ACHN (cell line): Measurements from ENCODE around the gene FAM131B.

ENCODE experiments used
- DNase-seq: peaks from one replicate; pipeline ENCODE4 v3.0.0-alpha.2; 2015
- in situ Hi-C: cut with HindIII; loops from 2 replicates; pipeline ENCODE4 v1.10.0; 2017; ENCODE audit warnings: low sequenced_read_pairs, low pct_ligation_motif_present, low pct_unique_long_range_greater_than_20kb

The FAM131B gene

DNA sequence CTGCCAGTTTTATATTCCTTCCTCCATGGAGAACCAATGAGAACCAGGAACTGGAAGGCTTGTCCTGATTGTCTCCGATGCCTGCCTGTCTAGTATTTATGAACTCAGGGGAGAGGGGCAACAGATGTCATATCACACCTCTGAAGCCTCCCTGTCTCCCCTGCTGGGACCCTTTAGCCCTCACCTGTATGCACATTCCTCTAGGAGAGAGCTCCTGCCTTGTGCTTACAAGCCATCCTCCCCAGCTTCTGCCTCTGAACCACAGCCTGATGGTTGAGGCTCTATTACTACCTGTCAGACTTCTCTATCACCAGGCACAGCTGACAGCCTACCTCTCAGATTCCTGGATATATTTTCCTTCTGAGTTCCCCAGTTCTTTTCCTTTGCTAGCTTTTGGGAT, 5.9 kb upstream of the FAM131B start:
- in situ Hi-C loops, result no loop called here
- DNase-seq, result no peak

DNA sequence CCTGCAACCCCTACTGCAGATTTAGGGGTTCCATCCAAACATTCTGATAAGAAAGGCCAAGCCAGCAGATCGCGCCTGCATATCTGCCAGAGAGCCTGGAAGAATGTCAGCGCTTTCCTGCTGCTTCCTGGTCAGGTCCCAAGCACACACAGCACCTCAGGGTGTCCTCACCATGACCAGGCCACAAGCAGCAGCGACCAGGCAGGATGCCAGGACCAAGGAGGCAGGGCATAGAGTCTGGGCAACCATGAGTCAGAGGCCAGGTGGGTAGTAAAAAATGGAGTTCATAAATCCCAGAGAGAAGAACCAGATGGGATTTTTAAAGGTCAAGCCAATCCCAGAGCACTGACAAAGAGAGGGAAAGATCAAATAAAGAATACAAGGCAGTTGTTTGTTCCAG, 5.5 kb upstream of the FAM131B start:
- in situ Hi-C loops, result no loop called here
- DNase-seq, result peak; percentile 69

DNA sequence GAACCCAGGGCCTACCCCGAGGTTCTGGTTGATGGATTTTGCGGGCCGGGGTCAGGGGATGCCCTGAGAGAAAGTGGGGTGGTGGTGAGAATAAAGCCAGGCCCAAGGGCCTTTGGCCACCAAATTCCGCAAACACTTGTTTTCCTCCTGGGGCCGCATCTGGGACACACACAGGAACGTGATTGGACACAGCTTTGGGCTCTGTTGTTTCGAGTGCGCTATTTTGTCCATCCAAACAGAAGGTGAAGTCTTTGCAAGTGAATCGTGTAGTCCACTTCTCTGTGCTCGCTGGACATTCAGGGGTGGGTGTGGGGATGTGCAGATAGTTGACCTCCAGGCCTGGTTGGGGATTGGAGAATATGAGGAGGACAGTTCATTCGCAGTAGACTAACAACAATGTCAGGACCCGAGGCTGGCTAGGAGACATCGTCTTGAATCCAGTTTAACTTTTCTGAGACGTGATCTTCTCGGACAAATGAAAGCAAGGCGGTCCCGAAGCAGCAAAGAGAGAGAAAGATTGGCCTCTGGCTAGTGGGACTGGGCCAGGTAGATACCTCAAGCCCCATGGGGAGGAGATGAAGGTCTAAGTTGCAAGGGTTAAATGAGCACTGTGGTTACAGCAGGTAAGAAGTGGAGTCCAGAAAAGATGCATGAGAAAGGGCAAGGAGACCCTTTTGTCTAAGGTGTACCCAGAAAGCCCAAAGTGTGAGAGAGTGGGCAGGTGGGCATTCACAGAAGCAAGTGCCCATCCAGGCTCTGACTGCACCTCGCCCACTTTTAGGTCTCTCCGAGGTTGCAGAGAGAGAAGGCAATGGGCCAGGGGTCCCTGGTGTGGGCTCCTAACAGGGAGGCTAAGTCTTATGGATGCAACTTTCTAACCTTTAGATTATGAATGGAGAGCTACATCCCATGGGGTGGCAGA, 764 bp upstream of the FAM131B start:
- no peak for DNase-seq
- in situ Hi-C loops, result no loop called here

DNA sequence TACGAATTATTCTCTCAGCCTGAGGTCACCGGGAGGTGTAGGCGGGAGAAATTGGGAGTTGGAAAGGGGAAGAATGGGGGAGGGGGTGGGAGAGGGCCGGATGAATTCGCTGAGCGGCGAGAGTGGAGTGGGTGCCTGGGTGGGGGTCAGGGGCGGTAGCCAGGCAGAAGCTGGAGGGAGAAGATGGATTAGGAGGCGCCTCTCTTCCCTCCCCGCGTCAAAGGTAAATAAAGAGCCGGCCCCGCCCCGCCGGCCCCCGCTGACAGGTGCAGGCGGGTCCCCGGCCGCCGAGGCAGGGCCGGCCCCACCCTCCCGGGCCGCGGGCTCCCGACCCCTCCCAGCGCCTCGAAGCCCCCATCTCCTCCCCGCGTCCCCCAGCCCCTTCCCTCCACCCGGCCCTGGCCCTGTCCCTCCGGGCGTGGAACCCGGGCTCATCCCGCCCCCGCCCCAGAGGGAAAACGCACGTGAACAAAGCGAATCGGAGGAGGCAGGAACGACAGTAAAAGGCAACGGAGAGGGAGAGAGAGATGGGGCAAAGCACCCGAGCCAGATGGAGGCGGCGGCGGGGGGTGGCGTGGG, 872 bp downstream of the FAM131B start:
- DNase-seq, result no peak
- in situ Hi-C loops, result no loop called here

DNA sequence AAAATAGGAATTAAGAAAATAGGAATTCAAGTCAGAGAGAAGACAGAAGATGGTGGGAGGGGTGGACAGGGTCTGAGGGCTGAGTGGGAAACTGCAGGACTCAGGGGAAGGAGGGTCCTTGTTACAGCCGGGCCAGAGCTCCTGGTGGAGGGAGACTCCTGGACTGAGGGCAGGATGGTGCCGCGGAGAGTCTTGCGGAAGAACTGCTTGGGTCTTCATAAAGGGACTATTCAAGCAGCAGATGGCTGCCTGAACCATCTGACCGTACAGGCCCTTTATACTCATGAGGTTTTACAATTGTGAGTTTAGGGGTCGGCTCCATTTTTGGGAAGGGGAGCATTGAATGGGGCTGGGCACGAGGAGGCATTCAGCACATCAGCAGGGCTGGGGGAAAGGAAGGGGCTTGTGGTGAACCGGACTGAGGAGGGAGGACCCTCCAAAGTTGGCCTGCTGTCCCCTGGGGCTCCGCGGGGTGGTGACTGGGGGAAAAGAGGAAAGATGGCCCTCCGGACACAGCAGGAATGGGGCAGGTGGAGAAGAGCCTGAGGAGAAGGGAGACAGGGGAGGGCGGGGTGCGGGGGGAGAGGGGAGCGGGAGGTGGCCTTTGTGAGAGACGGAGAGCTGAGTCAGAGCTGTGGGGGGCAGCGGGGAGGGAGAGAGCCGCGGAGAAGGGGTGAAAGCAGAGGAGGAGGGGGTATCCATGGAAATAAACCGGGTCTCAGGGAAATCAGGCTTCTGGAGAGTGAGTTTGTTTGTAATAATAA, 1.5 kb downstream of the FAM131B start:
- no peak for DNase-seq
- in situ Hi-C loops, result no loop called here

DNA sequence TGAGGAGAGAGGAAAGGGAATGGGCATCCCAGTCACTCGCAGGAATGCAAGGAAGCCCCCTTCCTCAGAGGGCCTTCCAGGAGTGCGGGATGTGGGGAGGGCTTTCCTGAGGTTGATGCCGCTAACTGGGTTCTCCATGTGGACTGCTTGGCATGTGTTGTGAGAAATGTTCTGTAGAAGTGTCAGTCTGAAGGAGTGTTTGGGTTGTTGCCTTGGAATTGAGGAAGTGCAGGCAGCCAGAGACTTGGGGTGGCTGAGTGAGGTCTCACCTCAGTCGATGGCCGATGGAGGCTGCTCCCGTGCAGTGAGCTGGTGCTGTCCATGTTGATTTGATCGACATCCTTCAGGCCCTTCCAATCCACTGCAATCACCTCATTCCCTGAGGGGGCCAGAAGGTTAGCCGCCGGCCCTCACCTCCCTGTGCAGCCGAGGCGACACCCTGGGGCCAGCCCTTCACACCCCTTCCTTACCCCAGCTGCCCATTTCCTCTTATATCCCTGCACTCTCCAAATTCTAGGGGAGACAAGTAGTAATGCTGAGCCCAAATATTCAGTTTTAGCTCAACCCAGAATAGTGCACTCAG, 2.7 kb downstream of the FAM131B start:
- in situ Hi-C loops, result no loop called here
- DNase-seq, result no peak

DNA sequence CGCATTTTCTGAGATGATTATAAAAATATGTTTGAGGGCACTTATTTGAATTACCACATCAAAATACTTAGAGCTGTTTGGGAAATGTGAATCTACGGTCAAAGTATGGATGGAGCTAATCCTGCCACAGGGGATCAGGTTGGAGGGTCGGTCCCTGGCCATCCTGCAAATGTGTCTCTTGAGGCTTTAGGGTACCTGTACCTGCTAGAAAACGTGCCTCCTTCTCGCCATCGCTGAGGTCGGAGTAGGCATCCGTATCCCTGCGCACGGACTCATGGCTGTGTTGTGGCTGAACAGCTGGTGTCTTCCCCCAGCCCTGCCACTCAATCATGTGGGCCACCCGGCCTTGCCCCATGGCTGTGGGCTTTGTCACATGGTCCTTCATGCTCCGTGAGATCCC, 3.9 kb downstream of the FAM131B start:
- DNase-seq, result no peak
- in situ Hi-C loops, result no loop called here

DNA sequence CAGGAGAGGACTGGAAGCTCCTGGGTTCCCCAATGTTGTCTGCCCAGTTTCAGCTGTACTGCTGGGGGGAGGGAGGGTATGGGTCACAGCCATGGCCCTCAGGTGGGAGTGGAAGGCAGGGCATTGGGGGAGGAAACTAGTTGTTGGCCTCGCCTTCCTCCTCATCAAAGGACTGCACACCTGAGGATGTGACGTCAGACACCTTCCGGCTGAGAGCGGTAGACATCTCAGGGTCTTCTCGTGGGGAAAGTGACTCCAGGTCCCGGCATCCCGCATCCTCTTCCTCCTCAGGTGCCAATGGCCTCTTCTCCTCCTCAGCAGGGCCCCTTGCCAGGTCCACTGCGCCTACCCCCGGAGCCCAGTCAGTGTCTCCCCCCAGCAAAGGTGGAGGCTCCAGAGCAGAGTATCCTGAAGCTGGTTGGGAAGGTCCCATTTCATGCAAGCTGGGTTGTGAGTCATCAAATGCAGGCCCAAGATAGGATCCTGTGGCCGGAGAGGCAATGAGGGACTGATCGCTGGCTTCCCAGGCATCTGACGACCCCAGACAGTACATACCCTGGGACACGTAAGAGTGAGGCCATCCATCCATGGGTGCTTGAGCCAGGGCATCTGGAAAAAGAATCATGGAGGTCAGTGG, 6.0 kb downstream of the FAM131B start:
- in situ Hi-C loops, result no loop called here
- no peak for DNase-seq

DNA sequence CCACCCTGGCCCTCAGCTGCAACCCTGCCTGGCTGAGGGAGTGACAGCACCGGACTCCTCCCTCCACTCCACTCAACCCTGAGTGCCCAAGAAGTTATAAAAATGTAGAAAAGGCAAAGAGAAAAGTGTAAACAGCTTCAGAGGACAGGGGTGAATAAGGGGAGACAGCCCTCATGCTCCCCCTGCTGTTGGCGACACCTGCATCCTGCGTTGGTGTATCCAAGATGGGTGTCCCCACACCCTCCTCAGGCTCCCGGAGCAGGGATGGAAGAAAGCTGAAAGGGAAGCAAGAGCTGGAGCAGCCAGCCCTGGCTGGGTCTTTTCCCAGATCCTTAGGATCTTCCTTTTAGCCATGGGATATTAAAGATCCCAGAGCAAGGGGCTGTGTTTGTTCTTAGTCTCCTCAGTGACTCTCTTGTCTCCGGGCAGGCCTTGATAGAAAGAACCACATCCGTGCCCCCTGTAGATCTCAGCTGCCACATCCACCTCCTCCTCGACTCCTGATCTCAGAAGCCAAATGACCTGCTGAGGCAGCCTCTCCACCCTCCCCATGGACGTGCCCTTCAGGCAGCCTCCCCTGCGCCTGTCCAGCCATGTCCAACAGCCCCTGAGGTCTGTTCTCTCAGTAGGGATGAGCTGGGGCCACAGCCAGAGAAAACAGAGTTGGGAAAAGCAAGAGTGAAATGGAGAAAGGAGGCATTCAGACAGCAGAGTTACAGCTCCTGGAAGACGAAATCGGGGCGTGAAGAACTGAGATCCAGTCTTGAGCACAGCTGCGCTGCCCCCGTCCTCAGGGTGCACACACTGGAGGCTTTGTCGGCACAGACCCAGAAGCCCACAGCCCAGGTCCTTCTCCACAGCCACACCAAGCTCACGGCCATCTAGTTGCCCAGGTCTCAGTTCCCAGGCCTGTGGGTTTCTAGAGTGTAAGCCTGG, 6.8 kb downstream of the FAM131B start:
- in situ Hi-C loops, result no loop called here
- DNase-seq, result no peak

DNA sequence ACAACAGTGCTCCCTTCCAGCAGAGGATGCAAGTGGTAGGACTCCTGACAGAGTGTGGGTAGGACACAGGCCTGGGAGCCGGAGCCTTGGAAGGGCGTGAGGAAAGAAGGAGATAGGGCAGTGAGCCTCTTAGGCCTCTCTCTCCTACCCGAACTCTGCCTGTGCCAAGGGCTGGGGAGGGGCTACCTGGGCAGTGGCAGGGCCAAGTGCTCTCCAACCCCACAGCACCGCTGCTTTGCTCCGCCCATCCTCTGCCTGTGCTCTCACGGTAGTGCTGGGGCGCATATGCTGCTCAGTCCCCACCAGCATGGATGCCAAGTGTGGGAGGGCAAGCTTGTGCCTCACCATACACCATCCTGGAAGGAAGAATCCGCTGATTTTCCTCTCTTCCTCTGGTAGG, 7.5 kb downstream of the FAM131B start:
- in situ Hi-C loops, result no loop called here
- DNase-seq, result no peak

DNA sequence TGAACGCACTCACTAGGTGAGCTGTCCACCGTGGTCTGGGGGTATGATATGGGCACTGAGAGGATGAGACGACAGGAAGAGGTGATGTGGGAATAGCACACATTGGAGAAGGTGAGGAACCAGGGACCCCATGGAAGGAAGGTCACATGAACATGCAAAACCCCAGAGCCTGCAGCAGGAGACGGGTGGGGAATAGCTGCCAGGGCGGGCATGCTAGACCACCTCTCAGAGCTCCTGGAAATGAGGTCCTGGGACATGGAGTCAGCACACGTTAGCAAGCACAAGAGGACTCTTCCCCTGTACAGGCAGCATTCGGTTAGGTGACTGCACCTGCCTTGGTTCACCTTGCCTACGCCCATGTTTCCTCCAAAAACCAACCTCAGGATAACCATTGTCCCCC, 8.1 kb downstream of the FAM131B start:
- in situ Hi-C loops, result no loop called here
- no peak for DNase-seq

DNA sequence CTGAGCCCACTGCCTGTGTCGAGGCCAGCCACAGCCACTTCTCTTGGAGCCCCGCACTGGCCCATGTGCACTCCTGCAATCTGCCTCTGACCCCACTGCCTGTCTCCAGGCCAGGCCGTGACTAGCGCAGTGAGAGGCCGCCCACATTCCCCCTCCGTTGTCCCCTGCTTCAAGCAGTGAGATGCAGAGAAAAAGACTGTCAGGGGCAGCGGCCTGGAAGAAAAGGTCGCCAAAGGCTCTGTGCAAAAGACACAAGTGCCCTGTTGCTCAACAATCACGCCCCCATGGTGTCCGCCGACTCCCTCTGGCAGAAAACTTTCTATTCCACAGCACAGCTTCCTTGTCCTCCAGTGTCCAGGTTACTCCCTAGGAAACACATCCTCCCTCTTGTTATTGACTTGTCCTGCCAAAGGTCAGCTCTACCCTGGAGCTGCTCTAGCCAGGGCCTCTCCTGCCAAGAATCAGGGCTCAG, 9.9 kb downstream of the FAM131B start:
- no peak for DNase-seq
- in situ Hi-C loops, result no loop called here

DNA sequence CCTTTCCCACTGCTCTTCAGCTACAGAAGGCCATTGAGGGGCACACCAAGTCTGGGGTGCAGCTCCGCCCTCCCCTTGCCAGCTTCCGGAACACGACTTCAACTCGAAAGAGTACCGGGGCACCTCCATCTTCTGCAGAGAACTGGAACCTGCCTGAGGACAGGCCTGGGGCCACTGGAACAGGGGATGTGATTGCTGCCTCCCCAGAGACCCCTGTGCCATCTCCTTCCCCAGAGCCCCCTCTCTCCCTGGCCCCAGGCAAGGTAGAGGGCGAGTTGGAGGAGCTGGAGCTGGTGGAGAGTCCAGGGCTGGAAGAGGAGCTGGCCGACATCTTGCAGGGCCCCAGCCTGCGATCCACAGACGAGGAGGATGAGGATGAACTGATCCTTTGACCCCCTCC, 10.9 kb downstream of the FAM131B start:
- no peak for DNase-seq
- in situ Hi-C loops, result no loop called here

DNA sequence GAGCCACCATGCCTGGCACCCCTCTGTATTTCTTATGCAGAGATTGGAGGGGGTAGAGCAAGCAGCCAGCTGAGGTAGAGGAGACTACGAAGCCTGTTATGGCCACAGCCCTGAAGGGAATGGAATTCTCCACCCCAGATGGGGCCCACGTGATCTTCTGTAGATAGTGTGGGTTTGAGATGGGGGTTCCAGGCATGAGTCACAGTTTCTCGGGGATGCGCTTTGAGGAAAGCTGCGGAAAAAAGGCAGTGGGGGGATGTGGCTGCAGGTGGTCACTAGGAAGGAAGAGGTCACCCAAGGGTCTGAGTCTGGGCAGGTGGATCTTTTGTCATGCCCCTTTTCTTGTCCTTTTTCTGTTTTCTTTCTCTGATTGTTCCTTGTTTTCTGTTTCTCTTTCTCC, 11.5 kb downstream of the FAM131B start:
- in situ Hi-C loops, result no loop called here
- DNase-seq, result no peak

DNA sequence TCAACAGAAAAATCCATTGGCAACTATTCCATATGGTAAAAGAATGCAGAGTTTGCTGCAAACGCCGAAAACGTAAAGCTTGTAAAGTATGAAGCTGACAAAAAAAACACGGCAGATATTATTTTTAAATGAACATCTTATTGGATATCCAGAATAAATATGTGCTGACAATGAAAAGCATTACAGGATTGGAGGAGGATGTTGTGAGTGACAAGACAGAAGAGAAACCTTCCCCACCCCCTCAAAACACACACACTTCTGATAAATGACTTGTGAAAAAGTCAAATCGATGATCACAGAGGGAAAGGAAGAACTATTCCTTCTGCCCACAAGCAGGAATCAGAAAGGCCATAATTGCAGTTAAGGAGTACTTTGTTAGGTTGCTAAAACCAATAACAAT, 14.6 kb downstream of the FAM131B start:
- in situ Hi-C loops, result no loop called here
- DNase-seq, result no peak

DNA sequence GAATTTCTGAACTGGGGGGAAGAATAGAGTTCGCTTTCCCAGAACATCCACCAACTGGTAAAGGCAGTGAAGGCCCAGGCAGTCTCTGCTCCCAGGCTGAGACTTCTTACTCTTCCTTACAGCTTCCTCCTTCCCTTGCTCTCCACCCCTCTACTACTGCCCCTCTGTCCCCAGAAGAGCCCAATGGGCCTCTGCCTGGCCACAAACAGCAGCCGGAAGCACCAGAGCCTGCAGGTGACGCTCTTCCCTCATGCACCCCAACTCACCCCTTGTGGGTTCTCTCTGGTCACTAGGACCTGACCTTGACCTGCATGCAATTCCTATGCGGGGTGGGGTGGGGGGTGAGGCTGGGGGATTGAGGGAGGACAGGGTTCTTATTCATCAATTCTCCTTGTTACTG, 16.5 kb downstream of the FAM131B start:
- in situ Hi-C loops, result no loop called here
- DNase-seq, result no peak

DNA sequence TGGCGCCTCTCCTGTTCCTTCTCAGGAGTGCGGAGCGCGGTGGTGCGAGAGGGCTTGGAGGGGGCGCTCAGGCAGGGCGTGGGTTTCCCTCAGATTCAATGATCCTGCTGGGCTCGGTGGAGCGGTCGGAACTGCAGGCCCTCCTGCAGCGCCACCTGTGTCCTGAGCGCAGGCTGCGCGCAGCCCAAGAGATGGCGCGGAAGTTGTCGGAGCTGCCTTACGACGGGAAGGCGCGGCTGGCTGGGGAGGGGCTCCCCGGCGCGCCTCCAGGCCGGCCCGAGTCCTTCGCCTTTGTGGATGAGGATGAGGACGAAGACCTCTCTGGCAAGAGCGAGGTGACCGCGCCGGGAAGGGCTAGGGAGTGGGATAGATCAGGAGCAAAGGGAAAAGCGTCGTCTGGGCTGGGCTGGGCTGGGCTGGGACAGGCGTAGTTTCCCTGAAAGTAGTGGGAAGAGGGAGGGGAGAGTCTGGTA, 17.0 kb downstream of the FAM131B start:
- peak; percentile 59 for DNase-seq
- in situ Hi-C loops, result no loop called here

DNA sequence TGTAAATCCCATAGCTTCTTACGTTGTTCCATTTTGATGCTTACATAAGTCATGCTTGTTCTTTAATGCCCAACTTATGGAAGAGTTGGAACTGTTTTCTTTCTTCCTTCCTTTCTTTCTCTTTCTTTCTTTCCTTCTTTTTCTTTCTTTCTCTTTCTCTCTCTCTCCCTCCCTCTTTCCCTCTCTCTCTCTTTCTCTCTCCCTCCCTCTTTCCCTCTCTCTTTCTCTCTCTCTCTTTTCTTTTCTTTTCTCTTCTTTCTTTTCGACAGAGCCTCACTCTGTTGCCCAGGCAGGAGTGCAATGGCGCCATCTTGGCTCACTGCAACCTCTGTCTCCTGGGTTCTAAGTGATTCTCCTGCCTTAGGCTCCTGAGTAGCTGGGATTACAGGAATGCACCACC, 18.9 kb downstream of the FAM131B start:
- DNase-seq, result no peak
- in situ Hi-C loops, result no loop called here
